Activated CD8-positive, alpha-beta memory T cell treated with anti-CD3 and anti-CD28 coated beads for 4 hours (primary cell): ENCODE measurements around the gene RBM23.
"Not testable (repeated sequence)": the region's sequence is repeated elsewhere in the genome, so short reads cannot be mapped to it uniquely, and the experiment has no call there.

Experiments
- DNase-seq, 2 donors: peaks; one replicate each; pipeline ENCODE4 v3.0.0-alpha.2; 2020; ENCODE audit warnings: low read depth in 2 of 2

Gene RBM23

GRCh38 chr14:22865424-22866405, 53.2 kb downstream of the RBM23 start:
- no peak for DNase-seq

GRCh38 chr14:22864979-22865378, 54.0 kb downstream of the RBM23 start:
- DNase-seq, result no peak

- DNase-seq, result no peak
Observed at GRCh38 chr14:22861651-22862050, 57.3 kb downstream of the RBM23 start.

- not testable (repeated sequence) for DNase-seq
Observed at GRCh38 chr14:22860377-22860776, 58.6 kb downstream of the RBM23 start.

DNA sequence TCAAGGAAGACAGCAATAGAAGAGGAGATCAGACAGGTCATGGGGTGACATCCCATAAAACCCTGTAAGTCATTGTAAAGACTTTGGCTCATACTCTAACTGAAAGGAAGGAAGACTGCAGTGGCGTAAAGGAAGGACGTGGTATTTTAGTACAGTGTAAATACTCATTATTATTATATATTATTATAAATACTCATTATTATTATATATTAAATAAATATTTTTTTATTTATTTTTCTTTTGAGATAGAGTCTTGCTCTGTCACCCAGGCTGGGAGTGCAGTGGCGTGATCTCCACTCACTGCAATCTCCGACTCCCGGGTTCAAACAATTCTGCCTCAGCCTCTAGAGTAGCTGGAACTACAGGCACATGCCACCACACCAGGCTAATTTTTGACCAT, 62.5 kb downstream of the RBM23 start:
- no peak for DNase-seq

- no peak for DNase-seq
Observed at GRCh38 chr14:22854963-22855724, 63.8 kb downstream of the RBM23 start.

DNA sequence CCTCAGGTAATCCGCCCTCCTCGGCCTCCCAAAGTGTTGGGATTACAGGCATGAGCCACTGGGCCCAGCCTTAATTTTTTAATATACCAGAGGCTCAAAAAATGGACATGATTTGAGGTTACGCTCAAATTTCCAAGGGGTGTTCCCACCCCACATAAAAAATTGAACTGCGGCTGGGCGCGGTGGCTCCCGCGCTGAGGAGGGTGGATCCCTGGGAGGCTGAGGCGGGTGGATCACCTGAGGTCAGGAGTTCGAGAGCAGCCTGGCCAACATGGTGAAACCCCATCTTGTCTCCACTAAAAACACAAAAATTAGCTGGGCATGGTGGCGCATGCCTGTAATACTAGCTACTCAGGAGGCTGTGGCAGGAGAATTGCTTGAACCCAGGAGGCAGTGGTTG, 64.7 kb downstream of the RBM23 start:
- DNase-seq, result not testable (repeated sequence)

GRCh38 chr14:22852940-22853767, 65.8 kb downstream of the RBM23 start:
- peak; percentile 80 to 90 for DNase-seq

GRCh38 chr14:22852599-22852939, 66.4 kb downstream of the RBM23 start:
- no peak for DNase-seq

DNA sequence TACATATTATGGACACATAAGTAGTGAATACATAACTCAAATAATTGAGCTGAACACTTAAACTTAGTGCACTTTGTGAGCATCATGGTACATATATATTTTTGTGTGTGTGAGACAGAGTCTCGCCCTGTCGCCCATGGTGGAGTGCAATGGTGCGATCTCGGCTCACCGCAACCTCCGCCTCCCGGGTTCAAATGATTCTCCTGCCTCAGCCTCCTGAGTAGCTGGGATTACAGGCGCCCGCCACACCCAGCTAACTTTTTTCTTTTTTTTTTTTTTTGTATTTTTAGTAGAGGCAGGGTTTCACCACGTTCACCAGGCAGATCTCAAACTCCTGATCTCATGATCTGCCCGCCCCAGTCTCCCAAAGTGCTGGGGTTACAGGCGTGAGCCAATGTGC, 66.8 kb downstream of the RBM23 start:
- DNase-seq, result not testable (repeated sequence)

DNA sequence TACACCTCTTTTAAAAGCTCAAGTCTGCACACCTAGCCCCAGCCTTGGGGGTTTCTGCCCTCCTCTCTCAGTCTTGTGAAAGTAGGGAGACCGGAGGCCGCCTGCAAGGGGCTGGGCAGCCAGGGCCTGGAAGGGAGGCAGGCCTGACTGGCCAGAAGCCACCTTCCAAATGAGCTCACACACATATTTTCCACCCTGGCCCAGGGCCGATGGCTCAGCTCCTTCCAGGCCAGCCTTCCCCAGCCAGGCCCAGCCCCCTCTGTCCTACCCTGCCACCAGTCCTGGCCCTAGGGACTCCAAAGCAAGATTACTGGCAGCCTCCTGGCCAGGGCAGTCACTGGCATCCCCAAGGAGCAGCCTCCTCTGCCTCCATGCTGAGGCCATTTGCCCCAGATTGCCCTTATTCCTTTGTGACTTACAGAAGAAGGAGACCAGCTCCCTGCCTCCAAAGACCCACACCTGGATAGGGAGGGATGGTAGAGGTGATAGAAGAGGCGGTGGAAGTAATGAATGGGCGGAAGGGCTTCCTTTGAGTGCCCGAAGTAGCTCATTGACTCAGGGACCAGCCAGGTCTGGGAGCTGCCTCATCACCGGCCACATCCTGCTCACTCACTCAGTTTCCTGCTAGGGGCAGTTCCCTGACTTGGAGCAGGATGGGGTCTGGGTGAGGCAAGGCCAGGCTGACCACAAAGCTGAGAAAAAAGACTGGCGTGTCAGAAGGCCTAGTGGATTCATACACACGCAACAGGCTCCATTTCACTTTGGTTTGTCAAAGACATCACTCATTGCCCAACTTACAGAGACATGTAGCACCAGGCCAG, 67.8 kb downstream of the RBM23 start:
- no peak for DNase-seq

DNA sequence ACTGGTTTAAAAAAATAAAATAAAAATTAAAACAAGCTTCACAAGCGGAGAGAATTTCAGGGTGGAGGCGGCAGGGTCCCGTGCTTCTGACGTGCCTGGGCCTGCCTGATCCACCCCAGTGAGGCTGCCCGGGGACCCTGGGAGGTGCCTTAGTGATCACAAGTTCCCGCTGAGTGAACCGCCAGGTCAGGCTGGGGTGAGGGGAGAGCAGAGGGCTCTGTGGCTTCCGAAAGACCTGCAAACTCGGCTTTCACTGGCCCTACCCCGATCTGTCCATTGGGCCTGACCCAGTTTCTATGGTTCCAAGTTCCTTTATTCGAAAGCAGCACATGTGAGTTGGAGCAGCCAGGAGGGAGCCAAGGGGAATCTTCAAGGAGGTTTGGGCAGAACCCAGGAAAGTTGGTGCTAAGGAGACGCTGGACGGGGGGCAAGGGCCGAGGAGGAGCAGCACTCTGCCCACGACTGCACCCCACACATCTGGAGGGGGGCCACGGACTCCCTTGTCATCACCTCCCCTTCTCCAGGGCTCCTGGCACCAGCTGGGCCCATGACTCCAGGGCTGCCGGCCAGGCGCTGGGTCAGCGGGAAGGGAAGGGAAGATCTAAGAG, 69.6 kb downstream of the RBM23 start:
- no peak for DNase-seq

GRCh38 chr14:22848351-22849164, 70.4 kb downstream of the RBM23 start:
- no peak for DNase-seq

GRCh38 chr14:22847661-22848341, 71.1 kb downstream of the RBM23 start:
- DNase-seq, result no peak

DNA sequence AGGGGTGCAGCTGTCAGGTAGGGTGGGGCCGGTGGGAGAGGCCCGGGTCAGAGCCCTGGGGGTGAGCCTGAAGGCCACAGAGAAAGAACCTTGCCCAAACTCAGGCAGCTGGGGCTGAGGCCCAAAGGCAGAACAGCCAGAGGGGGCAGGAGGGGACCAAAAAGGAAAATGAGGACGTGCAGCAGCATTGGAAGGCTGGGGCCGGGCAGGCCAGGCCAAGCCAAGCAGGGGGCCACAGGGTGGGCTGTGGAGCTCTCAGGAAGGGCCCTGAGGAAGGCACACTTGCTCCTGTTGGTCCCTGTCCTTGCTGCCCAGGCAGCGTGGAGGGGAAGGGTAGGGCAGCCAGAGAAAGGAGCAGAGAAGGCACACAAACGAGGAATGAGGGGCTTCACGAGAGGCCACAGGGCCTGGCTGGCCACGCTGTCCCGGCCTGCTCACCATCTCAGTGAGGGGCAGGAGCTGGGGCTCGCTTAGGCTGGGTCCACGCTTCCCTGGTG, 72.1 kb downstream of the RBM23 start:
- DNase-seq, result no peak

DNA sequence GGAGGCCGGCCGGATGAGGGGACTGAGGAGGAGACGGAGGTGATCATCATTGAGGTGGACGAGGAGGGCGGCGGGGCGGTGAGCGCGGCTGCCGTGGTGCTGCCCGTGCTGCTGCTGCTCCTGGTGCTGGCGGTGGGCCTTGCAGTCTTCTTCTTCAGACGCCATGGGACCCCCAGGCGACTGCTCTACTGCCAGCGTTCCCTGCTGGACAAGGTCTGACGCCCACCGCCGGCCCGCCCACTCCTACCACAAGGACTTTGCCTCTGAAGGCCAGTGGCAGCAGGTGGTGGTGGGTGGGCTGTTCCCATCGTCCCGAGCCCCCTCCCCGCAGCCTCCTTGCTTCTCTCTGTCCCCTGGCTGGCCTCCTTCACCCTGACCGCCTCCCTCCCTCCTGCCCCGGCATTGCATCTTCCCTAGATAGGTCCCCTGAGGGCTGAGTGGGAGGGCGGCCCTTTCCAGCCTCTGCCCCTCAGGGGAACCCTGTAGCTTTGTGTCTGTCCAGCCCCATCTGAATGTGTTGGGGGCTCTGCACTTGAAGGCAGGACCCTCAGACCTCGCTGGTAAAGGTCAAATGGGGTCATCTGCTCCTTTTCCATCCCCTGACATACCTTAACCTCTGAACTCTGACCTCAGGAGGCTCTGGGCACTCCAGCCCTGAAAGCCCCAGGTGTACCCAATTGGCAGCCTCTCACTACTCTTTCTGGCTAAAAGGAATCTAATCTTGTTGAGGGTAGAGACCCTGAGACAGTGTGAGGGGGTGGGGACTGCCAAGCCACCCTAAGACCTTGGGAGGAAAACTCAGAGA, 72.9 kb downstream of the RBM23 start:
- DNase-seq, result no peak

- no peak for DNase-seq
Observed at GRCh38 chr14:22845103-22845394, 73.9 kb downstream of the RBM23 start.
